ENCODE results near the gene ANGEL2. TPM values are rescaled to one million over a fixed set of nuclear protein-coding genes. Genes with fewer than 3 reads are reported as not detected.

ANGEL2 gene
- total and polyA plus RNA-seq, 2 of the 13 experiments (the other 11 are each of a cell fraction or from before 2014, with no cell fraction given), result 12.3 to 25.4 TPM

- TF ChIP-seq, protein P1, sequence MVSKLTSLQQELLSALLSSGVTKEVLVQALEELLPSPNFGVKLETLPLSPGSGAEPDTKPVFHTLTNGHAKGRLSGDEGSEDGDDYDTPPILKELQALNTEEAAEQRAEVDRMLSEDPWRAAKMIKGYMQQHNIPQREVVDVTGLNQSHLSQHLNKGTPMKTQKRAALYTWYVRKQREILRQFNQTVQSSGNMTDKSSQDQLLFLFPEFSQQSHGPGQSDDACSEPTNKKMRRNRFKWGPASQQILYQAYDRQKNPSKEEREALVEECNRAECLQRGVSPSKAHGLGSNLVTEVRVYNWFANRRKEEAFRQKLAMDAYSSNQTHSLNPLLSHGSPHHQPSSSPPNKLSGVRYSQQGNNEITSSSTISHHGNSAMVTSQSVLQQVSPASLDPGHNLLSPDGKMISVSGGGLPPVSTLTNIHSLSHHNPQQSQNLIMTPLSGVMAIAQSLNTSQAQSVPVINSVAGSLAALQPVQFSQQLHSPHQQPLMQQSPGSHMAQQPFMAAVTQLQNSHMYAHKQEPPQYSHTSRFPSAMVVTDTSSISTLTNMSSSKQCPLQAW (CRISPR knock-in tag; IDR thresholded peaks at IDR 0.05), result no peak
- no peak for TF ChIP-seq ZFP36L2 (CRISPR knock-in tag; IDR thresholded peaks at IDR 0.05)
- TF ChIP-seq ARID3A (IDR thresholded peaks at IDR 0.05; ENCODE audit: low read depth, low read length), result no peak
- TF ChIP-seq ZNF337 (CRISPR knock-in tag; IDR thresholded peaks at IDR 0.05; ENCODE audit: borderline replicate concordance, low read depth), result no peak
- TF ChIP-seq NR2F1 (CRISPR knock-in tag; IDR thresholded peaks at IDR 0.05), result no peak
- TF ChIP-seq, protein P2, sequence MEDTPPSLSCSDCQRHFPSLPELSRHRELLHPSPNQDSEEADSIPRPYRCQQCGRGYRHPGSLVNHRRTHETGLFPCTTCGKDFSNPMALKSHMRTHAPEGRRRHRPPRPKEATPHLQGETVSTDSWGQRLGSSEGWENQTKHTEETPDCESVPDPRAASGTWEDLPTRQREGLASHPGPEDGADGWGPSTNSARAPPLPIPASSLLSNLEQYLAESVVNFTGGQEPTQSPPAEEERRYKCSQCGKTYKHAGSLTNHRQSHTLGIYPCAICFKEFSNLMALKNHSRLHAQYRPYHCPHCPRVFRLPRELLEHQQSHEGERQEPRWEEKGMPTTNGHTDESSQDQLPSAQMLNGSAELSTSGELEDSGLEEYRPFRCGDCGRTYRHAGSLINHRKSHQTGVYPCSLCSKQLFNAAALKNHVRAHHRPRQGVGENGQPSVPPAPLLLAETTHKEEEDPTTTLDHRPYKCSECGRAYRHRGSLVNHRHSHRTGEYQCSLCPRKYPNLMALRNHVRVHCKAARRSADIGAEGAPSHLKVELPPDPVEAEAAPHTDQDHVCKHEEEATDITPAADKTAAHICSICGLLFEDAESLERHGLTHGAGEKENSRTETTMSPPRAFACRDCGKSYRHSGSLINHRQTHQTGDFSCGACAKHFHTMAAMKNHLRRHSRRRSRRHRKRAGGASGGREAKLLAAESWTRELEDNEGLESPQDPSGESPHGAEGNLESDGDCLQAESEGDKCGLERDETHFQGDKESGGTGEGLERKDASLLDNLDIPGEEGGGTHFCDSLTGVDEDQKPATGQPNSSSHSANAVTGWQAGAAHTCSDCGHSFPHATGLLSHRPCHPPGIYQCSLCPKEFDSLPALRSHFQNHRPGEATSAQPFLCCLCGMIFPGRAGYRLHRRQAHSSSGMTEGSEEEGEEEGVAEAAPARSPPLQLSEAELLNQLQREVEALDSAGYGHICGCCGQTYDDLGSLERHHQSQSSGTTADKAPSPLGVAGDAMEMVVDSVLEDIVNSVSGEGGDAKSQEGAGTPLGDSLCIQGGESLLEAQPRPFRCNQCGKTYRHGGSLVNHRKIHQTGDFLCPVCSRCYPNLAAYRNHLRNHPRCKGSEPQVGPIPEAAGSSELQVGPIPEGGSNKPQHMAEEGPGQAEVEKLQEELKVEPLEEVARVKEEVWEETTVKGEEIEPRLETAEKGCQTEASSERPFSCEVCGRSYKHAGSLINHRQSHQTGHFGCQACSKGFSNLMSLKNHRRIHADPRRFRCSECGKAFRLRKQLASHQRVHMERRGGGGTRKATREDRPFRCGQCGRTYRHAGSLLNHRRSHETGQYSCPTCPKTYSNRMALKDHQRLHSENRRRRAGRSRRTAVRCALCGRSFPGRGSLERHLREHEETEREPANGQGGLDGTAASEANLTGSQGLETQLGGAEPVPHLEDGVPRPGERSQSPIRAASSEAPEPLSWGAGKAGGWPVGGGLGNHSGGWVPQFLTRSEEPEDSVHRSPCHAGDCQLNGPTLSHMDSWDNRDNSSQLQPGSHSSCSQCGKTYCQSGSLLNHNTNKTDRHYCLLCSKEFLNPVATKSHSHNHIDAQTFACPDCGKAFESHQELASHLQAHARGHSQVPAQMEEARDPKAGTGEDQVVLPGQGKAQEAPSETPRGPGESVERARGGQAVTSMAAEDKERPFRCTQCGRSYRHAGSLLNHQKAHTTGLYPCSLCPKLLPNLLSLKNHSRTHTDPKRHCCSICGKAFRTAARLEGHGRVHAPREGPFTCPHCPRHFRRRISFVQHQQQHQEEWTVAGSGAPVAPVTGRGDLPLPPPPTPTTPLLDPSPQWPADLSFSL (CRISPR knock-in tag; IDR thresholded peaks at IDR 0.05), result no peak
- TF ChIP-seq ZFAT (CRISPR knock-in tag; conservative IDR thresholded peaks at IDR 0.05), result no peak
- TF ChIP-seq PRPF4 (IDR thresholded peaks at IDR 0.05; ENCODE audit: low read depth, low read length, poor library complexity, severe bottlenecking), result no peak
- no peak for TF ChIP-seq ZNF382 (CRISPR knock-in tag; IDR thresholded peaks at IDR 0.05; ENCODE audit: borderline replicate concordance)
- peak; percentile 60; the same call in 1 of the 2 replicates for TF ChIP-seq MYC (CRISPR knock-in tag; IDR thresholded peaks at IDR 0.05; ENCODE audit: borderline replicate concordance)
- TF ChIP-seq FOSL1 (CRISPR knock-in tag; IDR thresholded peaks at IDR 0.05; ENCODE audit: borderline replicate concordance), result no peak
- TF ChIP-seq ZNF878 (CRISPR knock-in tag; IDR thresholded peaks at IDR 0.05), result peak; percentile 71; the same call in 1 of the 2 replicates
- TF ChIP-seq ZNF784 (CRISPR knock-in tag; IDR thresholded peaks at IDR 0.05; ENCODE audit: borderline replicate concordance), result no peak
- TF ChIP-seq ZNF841 (CRISPR knock-in tag; IDR thresholded peaks at IDR 0.05; ENCODE audit: borderline replicate concordance), result no peak
Observed at GRCh38 chr1:213051127-213051880, 35.6 kb upstream of the ANGEL2 start, which contains the start of gene RPS6KC1 (continued).

Data from HepG2 (cell line).